ENCODE data around the gene PIK3R6.

Gene PIK3R6

GRCh38 chr17:8892338-8892690 is 24.8 kb upstream of the PIK3R6 start:
- no peak overlapping the region for H3K4me3 ChIP-seq (ENCODE audit: low read depth, low read length)
- DNase-seq (ENCODE audit: low read depth): no peak
- TF ChIP-seq CTCF (IDR thresholded peaks at IDR 0.05; ENCODE audit: low read depth, low read length): no peak
- no peak for TF ChIP-seq POLR2A (IDR thresholded peaks at IDR 0.05; ENCODE audit: extremely low read depth, insufficient read length)
- no peak for TF ChIP-seq MYC (IDR thresholded peaks at IDR 0.05; ENCODE audit: low read depth, low read length)
- no peak for TF ChIP-seq MAX (IDR thresholded peaks at IDR 0.05; ENCODE audit: low read depth, low read length)

GRCh38 chr17:8890671-8891070 is 23.2 kb upstream of the PIK3R6 start:
- H3K4me3 ChIP-seq (ENCODE audit: low read depth, low read length): no peak overlapping the region
- DNase-seq (ENCODE audit: low read depth): no peak
- no peak for TF ChIP-seq MYC (IDR thresholded peaks at IDR 0.05; ENCODE audit: low read depth, low read length)
- TF ChIP-seq MAX (IDR thresholded peaks at IDR 0.05; ENCODE audit: low read depth, low read length): no peak
- no peak for TF ChIP-seq CTCF (IDR thresholded peaks at IDR 0.05; ENCODE audit: low read depth, low read length)
- no peak for TF ChIP-seq POLR2A (IDR thresholded peaks at IDR 0.05; ENCODE audit: extremely low read depth, insufficient read length)

- DNase-seq (ENCODE audit: low read depth): no peak
These were observed 22.2 kb upstream of the PIK3R6 start for GRCh38 chr17:8889458-8890210.

GRCh38 chr17:8888704-8889302 is 21.3 kb upstream of the PIK3R6 start:
- DNase-seq (ENCODE audit: low read depth): no peak
- no peak for TF ChIP-seq CTCF (IDR thresholded peaks at IDR 0.05; ENCODE audit: low read depth, low read length)
- no peak for TF ChIP-seq MAX (IDR thresholded peaks at IDR 0.05; ENCODE audit: low read depth, low read length)
- no peak overlapping the region for H3K4me3 ChIP-seq (ENCODE audit: low read depth, low read length)

More at GRCh38 chr17:8889458-8890210, 22.2 kb upstream of the PIK3R6 start:
- H3K4me3 ChIP-seq (ENCODE audit: low read depth, low read length): no peak overlapping the region
- no peak for TF ChIP-seq MYC (IDR thresholded peaks at IDR 0.05; ENCODE audit: low read depth, low read length)
- TF ChIP-seq MAX (IDR thresholded peaks at IDR 0.05; ENCODE audit: low read depth, low read length): no peak
- no peak for TF ChIP-seq CTCF (IDR thresholded peaks at IDR 0.05; ENCODE audit: low read depth, low read length)
- no peak for TF ChIP-seq POLR2A (IDR thresholded peaks at IDR 0.05; ENCODE audit: extremely low read depth, insufficient read length)

- no peak for DNase-seq (ENCODE audit: low read depth)
- no peak overlapping the region for H3K4me3 ChIP-seq (ENCODE audit: low read depth, low read length)
- TF ChIP-seq CTCF (IDR thresholded peaks at IDR 0.05; ENCODE audit: low read depth, low read length) (no peak), MAX (IDR thresholded peaks at IDR 0.05; ENCODE audit: low read depth, low read length) (no peak), MYC (IDR thresholded peaks at IDR 0.05; ENCODE audit: low read depth, low read length) (no peak), POLR2A (IDR thresholded peaks at IDR 0.05; ENCODE audit: extremely low read depth, insufficient read length) (no peak)
These were observed 20.6 kb upstream of the PIK3R6 start for GRCh38 chr17:8887834-8888703.

Measured in NB4 (cell line).